IPS-18c (cell line): ENCODE data around the gene ANAPC2.

Source experiments
- H3K4me3 ChIP-seq: 2 replicates; pipeline ENCODE4 v1.7.0; 2013; ENCODE audit warnings: low read depth, mild to moderate bottlenecking, low read length, moderate library complexity; ENCODE audit not compliant: insufficient read depth
- H3K9me3 ChIP-seq: one replicate; pipeline ENCODE4 v1.6.1; 2013; ENCODE audit warnings: mild to moderate bottlenecking, low read length, moderate library complexity; ENCODE audit not compliant: control insufficient read depth, insufficient read depth

The ANAPC2 gene

GRCh38 chr9:137149363-137149762 is 39.0 kb downstream of the ANAPC2 start:
- no peaks in the 10 kb centered on the region for H3K9me3 ChIP-seq
- H3K4me3 ChIP-seq = no peak overlapping the region

- Histone ChIP-seq H3K4me3 (no peak overlapping the region), H3K9me3 (no peaks in the 10 kb centered on the region)
These were observed 39.7 kb downstream of the ANAPC2 start for GRCh38 chr9:137148661-137149060.

GRCh38 chr9:137148242-137148641 is 40.1 kb downstream of the ANAPC2 start:
- Histone ChIP-seq H3K4me3 (no peak overlapping the region), H3K9me3 (no peaks in the 10 kb centered on the region)

GRCh38 chr9:137147793-137148160 is 40.6 kb downstream of the ANAPC2 start:
- H3K4me3 ChIP-seq = no peak overlapping the region
- H3K9me3 ChIP-seq = no peaks in the 10 kb centered on the region

GRCh38 chr9:137147091-137147792 is 41.1 kb downstream of the ANAPC2 start:
- Histone ChIP-seq H3K9me3 (no peaks in the 10 kb centered on the region), H3K4me3 (no peak overlapping the region)

GRCh38 chr9:137146527-137146918 is 41.8 kb downstream of the ANAPC2 start:
- no peak overlapping the region for H3K4me3 ChIP-seq
- no peaks in the 10 kb centered on the region for H3K9me3 ChIP-seq

GRCh38 chr9:137145731-137146526 is 42.4 kb downstream of the ANAPC2 start:
- Histone ChIP-seq H3K9me3 (no peaks in the 10 kb centered on the region), H3K4me3 (no peak overlapping the region)

- Histone ChIP-seq H3K9me3 (peaks cover 5% of the 10 kb centered on the region), H3K4me3 (no peak overlapping the region)
These were observed 44.9 kb downstream of the ANAPC2 start for GRCh38 chr9:137143459-137143858.

GRCh38 chr9:137141976-137142936 is 46.1 kb downstream of the ANAPC2 start:
- H3K4me3 ChIP-seq = no peak overlapping the region
- H3K9me3 ChIP-seq = peaks cover 5% of the 10 kb centered on the region

- no peak overlapping the region for H3K4me3 ChIP-seq
- H3K9me3 ChIP-seq = peaks cover 5% of the 10 kb centered on the region
These were observed 47.1 kb downstream of the ANAPC2 start for GRCh38 chr9:137141050-137141810.

- H3K4me3 ChIP-seq = no peak overlapping the region
These were observed 48.0 kb downstream of the ANAPC2 start for GRCh38 chr9:137140151-137141012.

GRCh38 chr9:137139468-137140150 is 48.8 kb downstream of the ANAPC2 start:
- no peak overlapping the region; the same call in 1 of the 2 replicates for H3K4me3 ChIP-seq
- H3K9me3 ChIP-seq = peaks cover 5% of the 10 kb centered on the region

More at GRCh38 chr9:137140151-137141012, 48.0 kb downstream of the ANAPC2 start:
- H3K9me3 ChIP-seq = peaks cover 5% of the 10 kb centered on the region

- Histone ChIP-seq H3K4me3 (peak within 1 kb of the TSS; percentile 24; the same call in 1 of the 2 replicates), H3K9me3 (peaks cover 5% of the 10 kb centered on the region)
These were observed 49.5 kb downstream of the ANAPC2 start, which contains the start of gene GRIN1 for GRCh38 chr9:137138722-137139467. GRIN1 (plus strand) TSS chr9:137139154; CDS start chr9:137139487, 333 bp downstream.

- H3K4me3 ChIP-seq = 0 out of 2 replicates have a peak overlapping the region, but pooled peaks have one; percentile 24
- peaks cover 5% of the 10 kb centered on the region for H3K9me3 ChIP-seq
These were observed 50.2 kb downstream of the ANAPC2 start for GRCh38 chr9:137138058-137138721.
